AG20443 (cell line): ENCODE results near the gene TPSB2.
"Not testable (repeated sequence)": the region's sequence is repeated elsewhere in the genome, so short reads cannot be mapped to it uniquely, and the experiment has no call there.

ENCODE experiments used
- DNase-seq: peaks from one replicate; pipeline ENCODE4 v3.0.0; 2012; ENCODE audit warnings: low spot score, mixed read lengths

The TPSB2 gene

GRCh38 chr16:1261131-1261892 lies 31.3 kb upstream of the TPSB2 start:
- no peak for DNase-seq

- no peak for DNase-seq
Measured at GRCh38 chr16:1260101-1260680, 30.2 kb upstream of the TPSB2 start.

GRCh38 chr16:1259760-1260068 lies 29.7 kb upstream of the TPSB2 start:
- no peak for DNase-seq

GRCh38 chr16:1258906-1259759 lies 29.1 kb upstream of the TPSB2 start:
- no peak for DNase-seq

- no peak for DNase-seq
Measured at GRCh38 chr16:1258225-1258600, 28.2 kb upstream of the TPSB2 start.

GRCh38 chr16:1257561-1258224 lies 27.7 kb upstream of the TPSB2 start:
- no peak for DNase-seq

GRCh38 chr16:1256874-1257322 lies 26.9 kb upstream of the TPSB2 start:
- DNase-seq, result no peak

DNA sequence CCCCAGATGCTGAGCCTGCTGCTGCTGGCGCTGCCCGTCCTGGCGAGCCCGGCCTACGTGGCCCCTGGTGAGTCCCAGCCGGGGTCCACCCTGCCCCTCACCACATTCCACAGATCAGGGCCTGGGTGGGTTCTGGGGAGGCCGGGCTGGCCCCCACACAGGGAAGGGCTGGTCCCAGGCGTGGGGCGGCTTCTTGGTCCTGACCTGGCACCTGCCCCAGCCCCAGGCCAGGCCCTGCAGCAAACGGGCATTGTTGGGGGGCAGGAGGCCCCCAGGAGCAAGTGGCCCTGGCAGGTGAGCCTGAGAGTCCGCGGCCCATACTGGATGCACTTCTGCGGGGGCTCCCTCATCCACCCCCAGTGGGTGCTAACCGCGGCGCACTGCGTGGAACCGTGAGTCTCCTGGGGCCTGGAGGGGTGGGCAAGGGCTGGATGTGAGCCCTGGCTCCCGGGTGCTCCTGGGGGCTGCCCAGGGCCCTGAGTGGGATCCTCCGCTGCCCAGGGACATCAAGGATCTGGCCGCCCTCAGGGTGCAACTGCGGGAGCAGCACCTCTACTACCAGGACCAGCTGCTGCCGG lies 26.4 kb upstream of the TPSB2 start:
- not testable (repeated sequence) for DNase-seq

- not testable (repeated sequence) for DNase-seq
Measured at GRCh38 chr16:1255276-1256122, 25.5 kb upstream of the TPSB2 start, which contains the start of gene TPSD1. TSS of gene TPSD1 (plus strand) at chr16:1256069. CDS start at chr16:1256281, 212 bp downstream.

DNA sequence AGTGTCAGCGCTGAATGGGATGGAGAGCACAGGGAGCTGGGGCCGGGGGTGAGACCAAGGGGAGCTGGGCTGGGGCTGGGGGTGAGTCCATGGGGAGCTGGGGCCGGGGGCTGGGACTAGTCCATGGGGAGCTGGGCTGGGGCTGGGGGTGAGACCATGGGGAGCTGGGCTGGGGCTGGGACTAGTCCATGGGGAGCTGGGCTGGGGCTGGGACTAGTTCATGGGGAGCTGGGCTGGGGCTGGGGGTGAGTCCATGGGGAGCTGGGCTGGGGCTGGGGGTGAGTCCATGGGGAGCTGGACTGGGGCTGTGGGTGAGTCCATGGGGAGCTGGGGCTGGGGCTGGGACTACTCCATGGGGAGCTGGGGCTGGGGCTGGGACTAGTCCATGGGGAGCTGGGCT lies 24.8 kb upstream of the TPSB2 start:
- DNase-seq, result not testable (repeated sequence)

DNA sequence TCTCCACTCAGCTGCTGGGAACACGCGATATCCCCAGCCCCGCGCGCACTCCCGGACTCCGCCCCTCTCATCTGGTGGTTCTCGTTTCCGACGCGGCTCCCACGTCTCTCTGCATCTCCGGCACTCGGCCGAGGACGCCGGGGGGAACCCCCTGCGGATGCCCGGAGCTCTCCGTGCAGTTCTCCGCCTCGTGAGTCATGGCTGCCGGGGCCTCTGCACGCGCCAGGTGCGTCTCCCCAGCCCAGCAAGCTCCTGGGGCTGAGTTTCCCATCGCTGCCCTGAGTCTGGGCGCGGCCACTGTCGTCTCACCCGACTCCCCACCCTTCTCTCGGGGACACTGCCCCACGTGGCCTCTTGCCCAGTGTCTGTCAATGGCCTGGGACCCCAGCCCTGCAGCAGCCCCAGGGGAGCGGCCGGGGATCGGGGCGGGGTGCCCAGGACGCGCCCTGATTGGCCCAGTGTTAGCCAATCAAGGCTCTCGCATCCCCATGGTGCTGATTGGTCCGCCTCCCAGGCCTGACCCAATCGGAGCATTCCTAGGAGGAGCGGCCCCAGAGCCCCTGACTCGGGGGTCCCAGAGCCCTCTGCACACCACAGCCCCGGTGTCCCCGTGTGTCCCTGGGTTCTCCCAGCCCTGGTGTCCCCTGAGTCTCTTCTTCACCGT lies 23.8 kb upstream of the TPSB2 start:
- DNase-seq, result not testable (repeated sequence)

GRCh38 chr16:1249031-1249755 lies 19.2 kb upstream of the TPSB2 start:
- DNase-seq, result not testable (repeated sequence)

- not testable (repeated sequence) for DNase-seq
Measured at GRCh38 chr16:1247903-1248537, 18.0 kb upstream of the TPSB2 start.

DNA sequence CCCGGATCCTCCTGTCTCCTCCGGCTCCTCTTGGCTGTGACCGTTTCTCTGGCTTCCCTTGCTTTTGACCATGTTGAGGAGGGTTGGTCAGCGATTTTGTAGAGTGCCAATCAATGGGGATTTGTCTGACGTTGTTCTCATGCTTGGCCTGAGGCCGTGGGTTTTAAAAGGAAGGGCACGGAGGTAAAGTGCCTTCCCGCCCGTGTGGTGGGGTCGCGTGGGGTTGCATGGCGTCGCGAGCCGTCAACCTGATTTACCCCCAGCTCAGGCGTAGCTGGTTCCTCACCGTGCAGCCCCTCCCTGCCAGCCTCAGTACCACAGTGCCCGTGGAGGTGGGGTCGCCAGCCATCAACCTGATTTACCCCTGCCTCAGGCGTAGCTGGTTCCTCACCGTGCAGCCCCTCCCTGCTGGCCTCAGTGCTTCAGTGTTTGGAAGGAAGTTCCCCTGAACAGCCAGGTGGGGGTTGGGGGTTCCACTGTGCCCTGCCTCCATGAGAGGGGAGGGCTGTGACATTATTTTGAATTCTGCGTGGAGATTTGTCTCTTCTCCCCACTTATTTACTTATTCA lies 15.6 kb upstream of the TPSB2 start:
- DNase-seq, result no peak

GRCh38 chr16:1244881-1245280 lies 14.9 kb upstream of the TPSB2 start:
- no peak for DNase-seq

DNA sequence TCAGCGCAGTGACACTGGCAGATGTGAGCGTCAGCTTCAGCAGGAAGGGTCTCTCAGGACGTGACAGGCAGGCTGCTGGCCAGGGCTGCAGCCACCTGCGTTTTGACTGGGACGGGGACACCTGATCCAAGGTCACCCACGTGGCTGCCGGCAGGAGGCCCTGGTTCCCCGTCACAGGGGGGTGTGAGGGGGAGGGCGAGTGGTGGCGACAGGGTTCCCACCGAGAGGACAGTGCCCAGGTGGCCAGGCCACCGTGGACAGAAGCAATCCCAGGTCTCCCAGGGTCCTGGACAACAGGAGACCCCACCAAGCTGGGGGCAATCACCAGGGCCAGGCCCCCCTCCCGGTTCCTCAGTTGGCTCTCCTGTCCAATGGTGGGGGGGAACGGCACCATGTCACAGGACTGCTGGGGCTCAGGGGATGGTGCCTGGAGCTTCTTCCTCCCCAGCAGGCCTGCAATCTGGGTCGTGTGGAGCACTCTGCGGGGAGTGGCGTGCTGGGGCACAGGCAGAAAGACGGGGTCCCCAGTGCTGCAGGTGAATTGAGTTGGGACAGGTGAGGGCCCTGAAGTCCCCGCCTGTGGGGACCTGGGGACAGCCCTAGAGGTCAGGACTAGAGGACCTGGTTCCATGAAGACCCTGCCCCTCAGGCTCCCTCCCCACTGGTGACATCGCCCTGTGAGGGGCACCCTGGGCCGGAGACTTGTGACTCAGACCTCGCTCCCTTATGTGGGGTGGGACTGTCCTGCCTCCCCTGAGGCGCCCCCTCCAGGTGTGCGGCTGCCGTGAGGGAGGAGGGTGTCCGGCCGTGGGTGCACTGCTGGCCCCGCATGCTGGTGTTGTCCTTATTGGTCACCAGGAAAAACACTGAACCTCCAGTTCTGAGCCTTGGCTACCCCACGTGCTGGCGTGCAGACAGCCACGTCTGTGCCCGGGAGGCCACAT lies 14.2 kb upstream of the TPSB2 start:
- not testable (repeated sequence) for DNase-seq

GRCh38 chr16:1243363-1243762 lies 13.4 kb upstream of the TPSB2 start:
- DNase-seq, result not testable (repeated sequence)

- DNase-seq, result not testable (repeated sequence)
Measured at GRCh38 chr16:1241081-1241480, 11.1 kb upstream of the TPSB2 start.
